GM12891 (cell line): Measurements from ENCODE around the gene CADM2.
A peak's percentile ranks its signal among the peaks of the same experiment; 100 is the strongest.

Experiments
- DNase-seq: peaks from one replicate; pipeline ENCODE4 v3.0.0; 2011; ENCODE audit warnings: low spot score; ENCODE audit not compliant: insufficient read length
- FAIRE-seq: peaks from 2 replicates; lab custom pipeline; 2011; peaks lifted over from hg19 to GRCh38; lab: Jason Lieb, UNC
- PAX5 ChIP-seq: IDR thresholded peaks from 2 replicates; pipeline ENCODE4 v1.6.1; 2011; ENCODE audit warnings: low read length, moderate library complexity, mild to moderate bottlenecking; ENCODE audit not compliant: insufficient read depth, severe bottlenecking
- POLR2A ChIP-seq: IDR thresholded peaks from 2 replicates; pipeline ENCODE4 v1.6.1; 2011; ENCODE audit warnings: low read depth, low read length, control low read depth
- POLR2AphosphoS5 ChIP-seq: IDR thresholded peaks from 2 replicates; pipeline ENCODE4 v1.6.1; 2011; ENCODE audit warnings: low read depth, low read length, control low read depth
- POU2F2 ChIP-seq: IDR thresholded peaks from 2 replicates; pipeline ENCODE4 v1.6.1; 2011; ENCODE audit warnings: low read depth, mild to moderate bottlenecking, control low read depth, low read length, moderate library complexity
- SPI1 ChIP-seq: IDR thresholded peaks from 2 replicates; pipeline ENCODE4 v1.6.1; 2011; ENCODE audit warnings: low read depth, low read length, control low read depth
- TAF1 ChIP-seq: IDR thresholded peaks from 2 replicates; pipeline ENCODE4 v1.6.1; 2011; ENCODE audit warnings: low read depth, low read length, control low read depth

The CADM2 gene

GRCh38 chr3:85781806-85782205 is 823.0 kb downstream of the CADM2 start:
- FAIRE-seq (no peak), DNase-seq (no peak)
- TF ChIP-seq POU2F2 (no peak), SPI1 (no peak), POLR2A (no peak), POLR2AphosphoS5 (no peak), TAF1 (no peak), PAX5 (no peak)

GRCh38 chr3:85783291-85783690 is 824.5 kb downstream of the CADM2 start:
- no peak for FAIRE-seq
- no peak for DNase-seq
- TF ChIP-seq TAF1 (no peak), POLR2AphosphoS5 (no peak), PAX5 (no peak), POU2F2 (no peak), POLR2A (no peak), SPI1 (no peak)

- DNase-seq (no peak), FAIRE-seq (no peak)
- TF ChIP-seq PAX5 (no peak), POLR2A (no peak), POU2F2 (no peak), POLR2AphosphoS5 (no peak), TAF1 (no peak), SPI1 (no peak)
Observed at GRCh38 chr3:85785766-85786165, 827.0 kb downstream of the CADM2 start.

- no peak for FAIRE-seq
- no peak for TF ChIP-seq POLR2AphosphoS5
- no peak for TF ChIP-seq POU2F2
- no peak for TF ChIP-seq SPI1
- TF ChIP-seq POLR2A, result no peak
- TF ChIP-seq PAX5, result no peak
- TF ChIP-seq TAF1, result no peak
- DNase-seq, result no peak
Observed at GRCh38 chr3:85790445-85791030, 831.7 kb downstream of the CADM2 start.

GRCh38 chr3:85796140-85796539 is 837.4 kb downstream of the CADM2 start:
- FAIRE-seq, result no peak
- no peak for DNase-seq
- no peak for TF ChIP-seq POU2F2
- TF ChIP-seq SPI1, result no peak
- no peak for TF ChIP-seq POLR2AphosphoS5
- no peak for TF ChIP-seq TAF1
- TF ChIP-seq PAX5, result no peak
- TF ChIP-seq POLR2A, result no peak

- DNase-seq (no peak), FAIRE-seq (no peak)
- TF ChIP-seq POLR2AphosphoS5, result no peak
- no peak for TF ChIP-seq POLR2A
- no peak for TF ChIP-seq POU2F2
- no peak for TF ChIP-seq TAF1
- TF ChIP-seq SPI1, result no peak
- no peak for TF ChIP-seq PAX5
Observed at GRCh38 chr3:85800676-85801075, 841.9 kb downstream of the CADM2 start.

GRCh38 chr3:85801955-85802354 is 843.2 kb downstream of the CADM2 start:
- TF ChIP-seq PAX5 (no peak), SPI1 (no peak)
- FAIRE-seq (no peak), DNase-seq (peak; percentile 1)

GRCh38 chr3:85808755-85809154 is 850.0 kb downstream of the CADM2 start:
- FAIRE-seq, result no peak

GRCh38 chr3:85821130-85821756 is 862.5 kb downstream of the CADM2 start:
- FAIRE-seq (peak; percentile 16), DNase-seq (no peak)
- TF ChIP-seq TAF1 (no peak), POLR2A (no peak), PAX5 (no peak), POLR2AphosphoS5 (no peak), POU2F2 (no peak), SPI1 (no peak)

More at GRCh38 chr3:85808755-85809154, 850.0 kb downstream of the CADM2 start:
- no peak for DNase-seq
- TF ChIP-seq POLR2AphosphoS5 (no peak), POLR2A (no peak), TAF1 (no peak), POU2F2 (no peak), PAX5 (no peak), SPI1 (no peak)
